Hepatocyte (in vitro differentiated cells): ENCODE measurements around the gene DGKI.

ENCODE experiments used
- CTCF ChIP-seq: fragments of 200-600 bp; sonication (generic); IDR thresholded peaks from 2 replicates; pipeline ENCODE4 v1.5.1; 2016; ENCODE audit warnings: antibody characterized with exemption, mild to moderate bottlenecking; ENCODE audit not compliant: poor library complexity
- EZH2 ChIP-seq: fragments of 200-600 bp; sonication (generic); IDR thresholded peaks from 2 replicates; pipeline ENCODE4 v1.6.1; 2016; ENCODE audit warnings: antibody characterized with exemption, mild to moderate bottlenecking, borderline replicate concordance

DNA sequence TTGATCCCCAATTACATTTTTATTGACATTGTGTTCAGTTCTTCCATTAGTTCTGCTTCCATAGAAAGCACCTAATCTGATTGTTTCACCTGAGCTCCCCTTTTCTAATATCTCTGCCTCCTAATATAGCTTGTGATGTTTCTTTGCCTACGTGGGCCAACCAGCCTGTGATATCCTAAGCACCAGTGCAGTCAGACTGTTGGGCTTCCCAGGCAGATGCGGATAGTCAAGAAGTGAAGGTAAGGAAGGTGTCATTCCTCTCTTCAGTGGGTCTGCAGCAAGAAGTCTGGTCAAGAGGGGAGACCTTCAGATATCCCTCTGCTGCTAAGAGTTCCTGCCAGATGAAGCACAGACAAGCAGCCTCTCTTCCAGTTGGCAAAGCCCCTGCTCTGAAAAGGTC is 16.2 kb upstream of the DGKI start:
- TF ChIP-seq CTCF, result no peak
- no peak for TF ChIP-seq EZH2
